Gastroesophageal sphincter (tissue), 4 donors: ENCODE data around the gene KLHL5. TPM values are rescaled to one million over a fixed set of nuclear protein-coding genes. Genes with fewer than 3 reads are reported as not detected.

Experiments
- ATAC-seq: fragments of 150-250 bp; one replicate; pipeline ENCODE4 v1.9.1; 2016; ENCODE audit warnings: mild to moderate bottlenecking, moderate library complexity
- H3K27ac ChIP-seq, 4 donors: fragments of 200-600 bp; sonication (generic) in 3 of 4; 1 replicate in 3 of 4; 2 replicates in 1 of 4; pipeline ENCODE4 v1.5.1; 2016 to 2019
- H3K27me3 ChIP-seq: fragments of 200-600 bp; sonication (generic); one replicate; pipeline ENCODE4 v1.5.1; 2019
- H3K36me3 ChIP-seq, 2 donors: fragments of 200-600 bp; sonication (generic); one replicate each; pipeline ENCODE4 v1.5.1; 2019; ENCODE audit warnings: control low read depth in 1 of 2
- H3K4me1 ChIP-seq, 3 donors: fragments of 200-600 bp; sonication (generic); 1 replicate in 2 of 3; 2 replicates in 1 of 3; pipeline ENCODE4 v1.5.1; 2016 to 2019; ENCODE audit warnings: control low read depth in 2 of 3
- H3K4me3 ChIP-seq, 2 donors: fragments of 200-600 bp; sonication (generic); one replicate each; pipeline ENCODE4 v1.5.1; 2019; ENCODE audit warnings: mild to moderate bottlenecking in 1 of 2, moderate library complexity in 1 of 2
- H3K9me3 ChIP-seq, 3 donors: fragments of 200-600 bp; sonication (generic); one replicate each; pipeline ENCODE4 v1.5.1; 2017 to 2019; ENCODE audit warnings: control low read depth in 2 of 3
- EP300 ChIP-seq: sonication (generic); formaldehyde crosslinking; IDR thresholded peaks from one replicate; pipeline ENCODE4 v1.6.1; 2017; ENCODE audit warnings: antibody characterized with exemption, mild to moderate bottlenecking
- POLR2A ChIP-seq, 2 donors: fragments of 450-650 bp; IDR thresholded peaks; one replicate each; pipeline ENCODE4 v1.6.1; 2017; ENCODE audit warnings: antibody characterized with exemption in 2 of 2, mild to moderate bottlenecking in 2 of 2, moderate library complexity in 1 of 2
- POLR2AphosphoS5 ChIP-seq: sonication (generic); formaldehyde crosslinking; IDR thresholded peaks from one replicate; pipeline ENCODE4 v1.6.1; 2017; ENCODE audit warnings: antibody characterized with exemption
- WGBS, 2 donors: methylation state at CpG; one replicate each; pipeline ENCODE4 v1.1.5; 2018; ENCODE audit warnings: low coverage in 1 of 2; 5-methylcytosine and 5-hydroxymethylcytosine counted together
- total RNA-seq, 4 donors: library from RNA; depleted of rRNA; stranded (reverse); fragments of >200 nt; gene quantifications; one replicate each; pipeline ENCODE4 v1.1.0, GENCODE V29; 2016
- TF ChIP-seq, protein P1 (sequence below), 4 experiments: fragments of 200-600 bp in 2 of 4; fragments of 450-650 bp in 2 of 4; sonication (generic) in 1 of 4; IDR thresholded peaks; one replicate each; pipeline ENCODE4 v1.5.1; 2017 to 2019; ENCODE audit warnings: antibody characterized with exemption in 4 of 4, mild to moderate bottlenecking in 2 of 4, moderate library complexity in 2 of 4

The KLHL5 gene
- total RNA-seq, 4 donors from 2014 or later, result 57.5 to 143 (median 106) TPM

- TF ChIP-seq EP300 (no peak), POLR2A (IDR thresholded peaks at IDR 0.05) (no peak), POLR2AphosphoS5 (no peak)
- TF ChIP-seq, protein P1, sequence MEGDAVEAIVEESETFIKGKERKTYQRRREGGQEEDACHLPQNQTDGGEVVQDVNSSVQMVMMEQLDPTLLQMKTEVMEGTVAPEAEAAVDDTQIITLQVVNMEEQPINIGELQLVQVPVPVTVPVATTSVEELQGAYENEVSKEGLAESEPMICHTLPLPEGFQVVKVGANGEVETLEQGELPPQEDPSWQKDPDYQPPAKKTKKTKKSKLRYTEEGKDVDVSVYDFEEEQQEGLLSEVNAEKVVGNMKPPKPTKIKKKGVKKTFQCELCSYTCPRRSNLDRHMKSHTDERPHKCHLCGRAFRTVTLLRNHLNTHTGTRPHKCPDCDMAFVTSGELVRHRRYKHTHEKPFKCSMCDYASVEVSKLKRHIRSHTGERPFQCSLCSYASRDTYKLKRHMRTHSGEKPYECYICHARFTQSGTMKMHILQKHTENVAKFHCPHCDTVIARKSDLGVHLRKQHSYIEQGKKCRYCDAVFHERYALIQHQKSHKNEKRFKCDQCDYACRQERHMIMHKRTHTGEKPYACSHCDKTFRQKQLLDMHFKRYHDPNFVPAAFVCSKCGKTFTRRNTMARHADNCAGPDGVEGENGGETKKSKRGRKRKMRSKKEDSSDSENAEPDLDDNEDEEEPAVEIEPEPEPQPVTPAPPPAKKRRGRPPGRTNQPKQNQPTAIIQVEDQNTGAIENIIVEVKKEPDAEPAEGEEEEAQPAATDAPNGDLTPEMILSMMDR (IDR thresholded peaks at IDR 0.05), result no peak
- no peaks in the 10 kb centered on the region for H3K4me1 ChIP-seq
- no peaks in the 10 kb centered on the region for H3K9me3 ChIP-seq
- H3K27me3 ChIP-seq, result no peaks in the 10 kb centered on the region
- H3K36me3 ChIP-seq, result no peaks in the 10 kb centered on the region
- no peak overlapping the region for H3K4me3 ChIP-seq
- 80 to 82% methylated on average over 1 of the region's 2 CpGs for WGBS, 2 donors
- no peak overlapping the region for H3K27ac ChIP-seq
- no peak for ATAC-seq
Measured at GRCh38 chr4:39157520-39157919, 95.5 kb downstream of the KLHL5 start.

DNA sequence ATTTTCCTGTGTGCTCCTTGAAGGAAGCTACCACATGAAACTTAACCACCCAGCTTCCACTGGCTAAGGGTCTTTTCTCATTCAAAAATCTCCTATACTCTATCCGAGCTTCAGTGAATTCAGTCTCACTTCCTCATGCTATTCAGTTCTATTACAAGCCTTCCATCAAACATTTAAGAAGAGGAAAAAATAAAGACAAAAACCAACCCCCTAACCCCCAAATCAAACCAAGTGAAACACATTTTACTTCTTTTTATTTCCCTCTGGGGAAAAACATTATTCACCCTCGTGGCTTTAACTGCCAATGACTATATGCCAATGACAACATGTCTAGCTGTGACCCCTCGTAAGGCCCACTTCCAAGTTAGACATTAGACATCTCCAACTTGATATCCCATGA, 104.1 kb downstream of the KLHL5 start:
- Histone ChIP-seq H3K9me3 (no peaks in the 10 kb centered on the region), H3K36me3 (no peaks in the 10 kb centered on the region), H3K4me3 (no peak overlapping the region), H3K27me3 (no peaks in the 10 kb centered on the region), H3K4me1 (no peaks in the 10 kb centered on the region), H3K27ac (no peak overlapping the region)
- 67 to 79% methylated on average over 3 of the region's 3 CpGs for WGBS, 2 donors
- ATAC-seq, result no peak
- no peak for TF ChIP-seq POLR2AphosphoS5
- no peak for TF ChIP-seq POLR2A (IDR thresholded peaks at IDR 0.05)
- TF ChIP-seq, protein P1 (IDR thresholded peaks at IDR 0.05), result no peak
- no peak for TF ChIP-seq EP300

DNA sequence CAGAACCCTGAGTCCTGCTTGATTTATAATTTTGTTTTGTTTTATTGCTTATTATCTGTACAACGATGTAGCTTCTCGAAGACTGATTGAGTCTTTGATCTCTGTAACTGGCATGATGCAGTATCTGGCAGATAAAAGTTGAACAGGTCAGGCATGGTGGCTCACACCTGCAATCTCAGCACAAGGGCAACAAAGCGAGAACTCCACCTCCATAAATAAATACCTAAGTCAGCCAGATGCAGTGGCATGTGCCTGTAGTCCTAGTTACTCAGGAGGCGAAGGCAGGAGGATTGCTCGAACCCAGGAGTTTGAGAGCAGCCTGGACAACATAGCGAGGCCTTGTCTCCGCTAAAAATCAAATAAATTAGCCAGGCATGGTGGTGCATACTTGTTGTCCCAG, 104.6 kb downstream of the KLHL5 start:
- H3K36me3 ChIP-seq, result no peaks in the 10 kb centered on the region
- no peak for ATAC-seq
- TF ChIP-seq POLR2AphosphoS5 (no peak), POLR2A (IDR thresholded peaks at IDR 0.05) (no peak), EP300 (no peak)
- no peak overlapping the region for H3K4me3 ChIP-seq
- H3K27ac ChIP-seq, result no peak overlapping the region
- no peaks in the 10 kb centered on the region for H3K9me3 ChIP-seq
- H3K4me1 ChIP-seq, result no peaks in the 10 kb centered on the region
- H3K27me3 ChIP-seq, result no peaks in the 10 kb centered on the region
- 76 to 88% methylated on average over 2 to 7 of the region's 7 CpGs for WGBS, 2 donors

DNA sequence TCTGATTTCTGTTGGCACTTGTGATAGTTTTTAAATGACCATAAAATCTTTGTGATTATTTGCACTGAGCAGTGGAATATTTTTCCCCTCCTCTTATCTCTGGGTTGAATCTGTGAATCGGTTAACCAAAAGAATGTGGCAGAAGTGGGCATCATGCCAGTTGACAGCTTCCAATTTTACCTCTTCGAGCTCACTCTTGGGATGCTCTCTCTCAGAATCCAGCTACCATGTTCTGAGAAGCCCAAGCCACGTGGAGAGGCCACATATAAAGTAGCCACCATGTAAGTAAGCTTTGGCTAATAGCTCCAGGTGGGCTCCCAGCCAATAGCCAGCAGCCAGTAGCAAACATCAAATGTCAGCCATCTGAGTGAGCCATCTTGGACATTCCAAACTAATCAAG, 107.4 kb downstream of the KLHL5 start:
- ATAC-seq, result no peak
- Histone ChIP-seq H3K4me1 (no peaks in the 10 kb centered on the region), H3K4me3 (no peak overlapping the region), H3K36me3 (no peaks in the 10 kb centered on the region), H3K27me3 (no peaks in the 10 kb centered on the region), H3K9me3 (no peaks in the 10 kb centered on the region), H3K27ac (no peak overlapping the region)
- TF ChIP-seq POLR2AphosphoS5, result no peak
- TF ChIP-seq, protein P1 (IDR thresholded peaks at IDR 0.05), result no peak
- no peak for TF ChIP-seq POLR2A (IDR thresholded peaks at IDR 0.05)
- TF ChIP-seq EP300, result no peak
- WGBS, 2 donors, result 54 to 55% methylated on average over 3 of the region's 3 CpGs

DNA sequence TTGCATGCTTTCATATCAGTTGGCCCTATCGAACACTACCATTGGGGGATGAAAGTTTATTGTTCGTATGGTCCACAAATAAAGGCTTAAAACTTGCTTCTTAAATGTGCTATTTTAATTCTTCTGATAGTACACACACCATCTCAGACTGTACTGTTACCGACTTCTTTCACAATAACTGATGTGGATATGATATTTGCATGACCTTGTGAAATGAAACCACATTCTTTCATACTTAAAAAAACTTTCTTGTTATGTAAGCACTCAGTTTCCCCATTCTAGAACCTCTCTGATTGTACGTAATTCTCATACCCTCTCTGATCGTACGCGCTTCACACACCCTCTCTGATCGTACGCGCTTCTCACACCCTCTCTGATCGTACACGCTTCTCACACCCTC, 108.3 kb downstream of the KLHL5 start:
- no peaks in the 10 kb centered on the region for H3K9me3 ChIP-seq
- no peaks in the 10 kb centered on the region for H3K27me3 ChIP-seq
- no peaks in the 10 kb centered on the region for H3K36me3 ChIP-seq
- TF ChIP-seq POLR2A (IDR thresholded peaks at IDR 0.05) (no peak), POLR2AphosphoS5 (no peak), EP300 (no peak)
- TF ChIP-seq, protein P1 (IDR thresholded peaks at IDR 0.05), result no peak
- 93 to 95% methylated on average over 6 to 12 of the region's 12 CpGs for WGBS, 2 donors
- ATAC-seq, result no peak
- H3K27ac ChIP-seq, result no peak overlapping the region
- H3K4me3 ChIP-seq, result no peak overlapping the region
- H3K4me1 ChIP-seq, result no peaks in the 10 kb centered on the region

Other genes with a start within 250 kb of the KLHL5 start
- gene TLR6, start 205.4 kb upstream of the KLHL5 start, total RNA-seq, result 1 to 10 TPM; 1.4 to 2.4 (median 2.0) TPM
- gene FAM114A1, start 194.4 kb upstream of the KLHL5 start, total RNA-seq, result 100 to 1,000 TPM in 2 of 4 donors, 10 to 100 TPM in 2; 90.0 to 155 (median 98.4) TPM
- gene TMEM156, start 29.8 kb upstream of the KLHL5 start, total RNA-seq, result not detected
- 10 to 100 TPM; 23.1 to 57.6 (median 34.7) TPM for gene WDR19, start 120.3 kb downstream of the KLHL5 start, total RNA-seq